Mesenchymal stem cell (in vitro differentiated cells and primary cell): ENCODE measurements around the gene CCDC40. TPM values are rescaled to one million over a fixed set of nuclear protein-coding genes. Genes with fewer than 3 reads are reported as not detected.

Experiments used
- small RNA-seq: library from polyadenylated mRNA; stranded (forward); fragments of <200 nt; extraction: miRNeasy Mini kit (QIAGEN cat#:217004); gene quantifications from one replicate; pipeline ENCODE3, GENCODE V24; 2013; ENCODE audit warnings: low read depth

Gene CCDC40

Small RNA genes lying within 50 kb of the gene (small RNA-seq; reads per million reads assigned to genes)
- gene AC087741.2: not detected
- not detected for gene MIR1268B
